Keratinocyte (primary cell): ENCODE results near the gene SLC38A7. TPM values are rescaled to one million over a fixed set of nuclear protein-coding genes. Genes with fewer than 3 reads are reported as not detected.

Experiments used
- DNase-seq: peaks from one replicate; pipeline ENCODE4 v3.0.0-alpha.2; 2011; ENCODE audit warnings: low read depth, missing footprints, low spot score
- FAIRE-seq: peaks from 2 replicates; lab custom pipeline; 2011; peaks lifted over from hg19 to GRCh38; lab: Jason Lieb, UNC
- H2AFZ ChIP-seq: 2 replicates; pipeline ENCODE4 v1.6.0; 2012; ENCODE audit warnings: low read length, control low read depth, inconsistent platforms; ENCODE audit not compliant: control insufficient read depth
- H3K27ac ChIP-seq: 2 replicates; pipeline ENCODE4 v1.5.1; 2011; ENCODE audit warnings: low read length; ENCODE audit not compliant: control insufficient read depth, insufficient read depth
- H3K27me3 ChIP-seq: 3 replicates; pipeline ENCODE4 v1.6.0; 2011; ENCODE audit warnings: low read length; ENCODE audit not compliant: control insufficient read depth, insufficient read depth; ENCODE audit errors: extremely low read depth
- H3K36me3 ChIP-seq, 2 experiments: 2 replicates in 1 of 2; 3 replicates in 1 of 2; pipeline ENCODE4 v1.5.1; 2011; ENCODE audit warnings: low read length in 2 of 2, mild to moderate bottlenecking in 1 of 2; ENCODE audit not compliant: control insufficient read depth in 2 of 2, insufficient read depth in 2 of 2; ENCODE audit errors: extremely low read depth in 1 of 2
- H3K4me1 ChIP-seq: 3 replicates; pipeline ENCODE4 v1.5.1; 2011; ENCODE audit warnings: low read length; ENCODE audit not compliant: control insufficient read depth, insufficient read depth; ENCODE audit errors: extremely low read depth
- H3K4me2 ChIP-seq: 3 replicates; pipeline ENCODE4 v1.6.0; 2011; ENCODE audit warnings: low read depth, low read length; ENCODE audit not compliant: control insufficient read depth, insufficient read depth; ENCODE audit errors: extremely low read depth
- H3K4me3 ChIP-seq, 3 experiments: fragments of 200-600 bp in 1 of 3; sonication (generic) in 1 of 3; 2 replicates in 2 of 3; 3 replicates in 1 of 3; pipeline ENCODE4 v1.5.1; 2011 to 2016; ENCODE audit warnings: low read length in 3 of 3, mild to moderate bottlenecking in 3 of 3, control low read depth in 2 of 3, inconsistent platforms in 1 of 3, low read depth in 1 of 3, mixed read lengths in 1 of 3, mixed run types in 1 of 3, moderate library complexity in 1 of 3; ENCODE audit not compliant: control insufficient read depth in 2 of 3, insufficient read depth in 2 of 3; ENCODE audit errors: extremely low read depth in 1 of 3
- H3K79me2 ChIP-seq: 2 replicates; pipeline ENCODE4 v1.6.0; 2012; ENCODE audit warnings: low read length; ENCODE audit not compliant: control insufficient read depth, insufficient read depth
- H3K9ac ChIP-seq: 3 replicates; pipeline ENCODE4 v1.6.0; 2011; ENCODE audit warnings: low read length; ENCODE audit not compliant: control insufficient read depth, insufficient read depth; ENCODE audit errors: extremely low read depth
- H3K9me1 ChIP-seq: 3 replicates; pipeline ENCODE4 v1.6.0; 2011; ENCODE audit warnings: low read length; ENCODE audit not compliant: control insufficient read depth, insufficient read depth; ENCODE audit errors: extremely low read depth
- H3K9me3 ChIP-seq: 2 replicates; pipeline ENCODE4 v1.5.1; 2012; ENCODE audit warnings: low read depth, low read length; ENCODE audit not compliant: control insufficient read depth
- H4K20me1 ChIP-seq: 3 replicates; pipeline ENCODE4 v1.6.0; 2011; ENCODE audit warnings: low read length; ENCODE audit not compliant: control insufficient read depth, insufficient read depth; ENCODE audit errors: extremely low read depth
- EZH2 ChIP-seq: IDR thresholded peaks from one replicate; pipeline ENCODE4 v1.6.1; 2012; ENCODE audit warnings: inconsistent platforms, mild to moderate bottlenecking, low read length, moderate library complexity
- dilution Hi-C: fragments of 300-500 bp; cut with MboI; formaldehyde crosslinking; loops from one replicate; pipeline ENCODE4 v1.7.0; 2020; ENCODE audit warnings: low sequenced_read_pairs; ENCODE audit not compliant: extremely low pct_ligation_motif_present
- polyA plus RNA-seq, 5 experiments: library from polyadenylated mRNA; depleted of rRNA in 3 of 5; stranded (reverse) in 3 of 5; stranded (forward) in 1 of 5; unstranded in 1 of 5; fragments of >200 nt; gene quantifications; 1 replicate in 1 of 5; 2 replicates in 3 of 5; 3 replicates in 1 of 5; pipeline versions ENCODE4 v1.2.1 to v1.2.3, GENCODE V29; 2011 to 2012; ENCODE audit warnings: missing spikeins in 2 of 5, low read depth in 1 of 5, low replicate concordance in 1 of 5
- TF ChIP-seq, protein P1 (sequence below), 3 experiments: IDR thresholded peaks in 1 of 3; conservative IDR thresholded peaks in 1 of 3; optimal IDR thresholded peaks in 1 of 3; 2 replicates in 2 of 3; 3 replicates in 1 of 3; pipeline versions ENCODE3 to v1.5.1; 2011; ENCODE audit warnings: low read length in 3 of 3, mild to moderate bottlenecking in 3 of 3, moderate library complexity in 2 of 3, control low read depth in 1 of 3, inconsistent platforms in 1 of 3; ENCODE audit not compliant: insufficient read depth in 2 of 3; ENCODE audit errors: extremely low read depth in 1 of 3

The SLC38A7 gene
- polyA plus RNA-seq, 1 donor (not counting 4 experiments of a cell fraction or from before 2014, with no cell fraction given): 11.2 TPM

GRCh38 chr16:58727028-58727781 lies 42.6 kb upstream of the SLC38A7 start:
- TF ChIP-seq, protein P1, sequence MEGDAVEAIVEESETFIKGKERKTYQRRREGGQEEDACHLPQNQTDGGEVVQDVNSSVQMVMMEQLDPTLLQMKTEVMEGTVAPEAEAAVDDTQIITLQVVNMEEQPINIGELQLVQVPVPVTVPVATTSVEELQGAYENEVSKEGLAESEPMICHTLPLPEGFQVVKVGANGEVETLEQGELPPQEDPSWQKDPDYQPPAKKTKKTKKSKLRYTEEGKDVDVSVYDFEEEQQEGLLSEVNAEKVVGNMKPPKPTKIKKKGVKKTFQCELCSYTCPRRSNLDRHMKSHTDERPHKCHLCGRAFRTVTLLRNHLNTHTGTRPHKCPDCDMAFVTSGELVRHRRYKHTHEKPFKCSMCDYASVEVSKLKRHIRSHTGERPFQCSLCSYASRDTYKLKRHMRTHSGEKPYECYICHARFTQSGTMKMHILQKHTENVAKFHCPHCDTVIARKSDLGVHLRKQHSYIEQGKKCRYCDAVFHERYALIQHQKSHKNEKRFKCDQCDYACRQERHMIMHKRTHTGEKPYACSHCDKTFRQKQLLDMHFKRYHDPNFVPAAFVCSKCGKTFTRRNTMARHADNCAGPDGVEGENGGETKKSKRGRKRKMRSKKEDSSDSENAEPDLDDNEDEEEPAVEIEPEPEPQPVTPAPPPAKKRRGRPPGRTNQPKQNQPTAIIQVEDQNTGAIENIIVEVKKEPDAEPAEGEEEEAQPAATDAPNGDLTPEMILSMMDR (optimal IDR thresholded peaks at IDR 0.05 in 1 of 3, IDR thresholded peaks at IDR 0.05 in 1 of 3, conservative IDR thresholded peaks at IDR 0.05 in 1 of 3; ENCODE audit: extremely low read depth in 1 of 3, insufficient read depth in 2 of 3, low read length in 3 of 3): no peak
- no peak for TF ChIP-seq EZH2
- no peaks in the 10 kb centered on the region for H3K9me3 ChIP-seq
- peaks cover 77% of the 10 kb centered on the region for H3K79me2 ChIP-seq
- dilution Hi-C loops: no loop called here
- H3K27ac ChIP-seq: no peak overlapping the region
- no peaks in the 10 kb centered on the region for H3K27me3 ChIP-seq
- FAIRE-seq: no peak
- no peak overlapping the region for H3K4me2 ChIP-seq
- H2AFZ ChIP-seq: no peak overlapping the region
- H4K20me1 ChIP-seq: peaks cover 15% of the 10 kb centered on the region
- DNase-seq: no peak
- H3K9me1 ChIP-seq: peaks cover 4% of the 10 kb centered on the region
- H3K36me3 ChIP-seq: peaks cover 3 to 18% of the 10 kb centered on the region in 2 experiments
- no peak overlapping the region for H3K4me3 ChIP-seq
- H3K4me1 ChIP-seq: peaks cover 9% of the 10 kb centered on the region
- H3K9ac ChIP-seq: no peak overlapping the region

- no peak overlapping the region for H3K4me2 ChIP-seq
- H3K4me3 ChIP-seq: no peak overlapping the region
- H3K9ac ChIP-seq: no peak overlapping the region
- peaks cover 6% of the 10 kb centered on the region for H4K20me1 ChIP-seq
- peaks cover 20 to 28% of the 10 kb centered on the region in 2 experiments for H3K36me3 ChIP-seq
- H3K9me3 ChIP-seq: no peaks in the 10 kb centered on the region
- dilution Hi-C loops: no loop called here
- FAIRE-seq (no peak), DNase-seq (no peak)
- no peaks in the 10 kb centered on the region for H3K4me1 ChIP-seq
- no peaks in the 10 kb centered on the region for H3K27me3 ChIP-seq
- TF ChIP-seq, protein P1 (optimal IDR thresholded peaks at IDR 0.05 in 1 of 3, IDR thresholded peaks at IDR 0.05 in 1 of 3, conservative IDR thresholded peaks at IDR 0.05 in 1 of 3; ENCODE audit: extremely low read depth in 1 of 3, insufficient read depth in 2 of 3, low read length in 3 of 3): no peak
- no peak for TF ChIP-seq EZH2
- no peak overlapping the region for H3K27ac ChIP-seq
- H2AFZ ChIP-seq: no peak overlapping the region
- peaks cover 4% of the 10 kb centered on the region for H3K9me1 ChIP-seq
- peaks cover 38% of the 10 kb centered on the region for H3K79me2 ChIP-seq
These were observed 38.5 kb upstream of the SLC38A7 start for GRCh38 chr16:58723109-58723508.
